HCT116 (cell line): ENCODE data around the gene RPLP1. TPM values are rescaled to one million over a fixed set of nuclear protein-coding genes. Genes with fewer than 3 reads are reported as not detected.

Experiments
- ATAC-seq: fragments of 200-7000 bp; cut with Tn5 transposase; 2 replicates; pipeline ENCODE4 v1.9.1; 2020; ENCODE audit warnings: mild to moderate bottlenecking, moderate library complexity
- BruUV-seq: library from RNA; stranded (reverse); fragments of 400-500 nt; replicated peaks from 2 replicates; lab custom pipeline; 2021; lab: Mats Ljungman, UMichigan
- CTCF ChIA-PET: fragments of 300-600 bp; sonication (Branson Sonifier 250); formaldehyde crosslinking; loops from one replicate; lab custom pipeline; 2021; ENCODE audit warnings: antibody characterized with exemption; lab: Charles Lee
- POLR2A ChIA-PET: fragments of 300-600, 350-600 bp; sonication (Branson Sonifier 250); formaldehyde crosslinking; loops from one replicate; lab custom pipeline; 2021; ENCODE audit warnings: antibody characterized with exemption; lab: Charles Lee
- RAD21 ChIA-PET, 2 experiments: fragments of 300-600 bp; sonication (Branson Sonifier 250); formaldehyde crosslinking; loops; one replicate each; lab custom pipeline; 2023; ENCODE audit warnings: low total read pairs in 2 of 2; ENCODE audit not compliant: uncharacterized antibody in 2 of 2, unreplicated experiment in 2 of 2, low non-redundant PET in 1 of 2; lab: Charles Lee
- DNase-seq: peaks from one replicate; pipeline ENCODE4 v3.0.0-alpha.2; 2010; ENCODE audit warnings: low read depth, low spot score
- H2AFZ ChIP-seq: fragments of 200-600 bp; shearing (Covaris generic), sonication (generic); 2 replicates; pipeline ENCODE4 v1.6.1; 2017; ENCODE audit warnings: low read depth, mixed run types, mixed read lengths, antibody characterized with exemption, low read length; ENCODE audit not compliant: poor library complexity, severe bottlenecking
- H3K27ac ChIP-seq: 2 replicates; pipeline ENCODE4 v1.5.1; 2012; ENCODE audit warnings: low read depth, low read length
- H3K27me3 ChIP-seq: fragments of 200-600 bp; sonication (generic); 2 replicates; pipeline ENCODE4 v1.6.1; 2016; ENCODE audit warnings: mixed run types, low read length, mixed read lengths; ENCODE audit not compliant: insufficient read depth
- H3K36me3 ChIP-seq, 2 experiments: fragments of 200-500 bp in 1 of 2; fragments of 200-600 bp in 1 of 2; sonication (Bioruptor generic) in 1 of 2; sonication (generic) in 1 of 2; 2 replicates each; pipeline versions ENCODE4 v1.5.1 to v1.6.1; 2014 to 2016; ENCODE audit warnings: low read length in 2 of 2, inconsistent platforms in 1 of 2, mixed read lengths in 1 of 2, mixed run types in 1 of 2; ENCODE audit not compliant: insufficient read depth in 2 of 2, control insufficient read depth in 1 of 2
- H3K4me1 ChIP-seq, 2 experiments: fragments of 200-600 bp in 1 of 2; sonication (generic) in 1 of 2; 2 replicates each; pipeline versions ENCODE4 v1.5.1 to v1.6.1; 2012 to 2017; ENCODE audit warnings: low read length in 2 of 2, inconsistent platforms in 1 of 2, mild to moderate bottlenecking in 1 of 2, mixed read lengths in 1 of 2, mixed run types in 1 of 2, moderate library complexity in 1 of 2; ENCODE audit not compliant: insufficient read depth in 2 of 2, control insufficient read depth in 1 of 2
- H3K4me2 ChIP-seq: fragments of 200-600 bp; sonication (generic); 2 replicates; pipeline ENCODE4 v1.6.1; 2017; ENCODE audit warnings: mixed run types, low read length, mixed read lengths
- H3K4me3 ChIP-seq, 2 experiments: fragments of 200-600 bp in 1 of 2; sonication (generic) in 1 of 2; replicated peaks in 1 of 2; 2 replicates each; pipeline ENCODE4 v1.5.1; 2011 to 2016; ENCODE audit warnings: low read length in 2 of 2, control low read depth in 1 of 2, low read depth in 1 of 2, mild to moderate bottlenecking in 1 of 2, mixed read lengths in 1 of 2, mixed run types in 1 of 2
- H3K79me2 ChIP-seq: fragments of 200-600 bp; sonication (generic); 2 replicates; pipeline ENCODE4 v1.6.1; 2017; ENCODE audit warnings: mild to moderate bottlenecking, mixed run types, low read length, moderate library complexity, mixed read lengths; ENCODE audit not compliant: insufficient read depth
- H3K9ac ChIP-seq: fragments of 200-600 bp; sonication (generic); 2 replicates; pipeline ENCODE4 v1.6.1; 2016; ENCODE audit warnings: low read length, mixed read lengths
- H3K9me2 ChIP-seq: fragments of 200-600 bp; sonication (generic), shearing (Covaris generic); 2 replicates; pipeline ENCODE4 v1.6.1; 2017; ENCODE audit warnings: mixed run types, mild to moderate bottlenecking, moderate library complexity; ENCODE audit not compliant: insufficient read depth
- H3K9me3 ChIP-seq, 2 experiments: fragments of 200-500 bp in 1 of 2; fragments of 200-600 bp in 1 of 2; sonication (Bioruptor generic) in 1 of 2; sonication (generic) in 1 of 2; 2 replicates each; pipeline ENCODE4 v1.6.1; 2014 to 2017; ENCODE audit warnings: low read length in 2 of 2, mixed read lengths in 2 of 2, inconsistent platforms in 1 of 2, low read depth in 1 of 2, mild to moderate bottlenecking in 1 of 2, mixed run types in 1 of 2, moderate library complexity in 1 of 2; ENCODE audit not compliant: control insufficient read depth in 1 of 2, insufficient read depth in 1 of 2
- H4K20me1 ChIP-seq: fragments of 200-600 bp; sonication (generic), shearing (Covaris generic); 2 replicates; pipeline ENCODE4 v1.6.1; 2017; ENCODE audit warnings: mixed run types, mild to moderate bottlenecking, moderate library complexity; ENCODE audit not compliant: insufficient read depth
- CEBPB ChIP-seq: IDR thresholded peaks from 2 replicates; pipeline ENCODE4 v1.6.1; 2012; ENCODE audit warnings: low read depth
- EZH2 ChIP-seq: fragments of 200-600 bp; sonication (generic); IDR thresholded peaks from 2 replicates; pipeline ENCODE4 v1.6.1; 2017; ENCODE audit warnings: antibody characterized with exemption, mixed run types
- EZH2phosphoT487 ChIP-seq: fragments of 200-600 bp; IDR thresholded peaks from 2 replicates; pipeline ENCODE4 v1.6.1; 2018; ENCODE audit warnings: antibody characterized with exemption, borderline replicate concordance
- FOSL1 ChIP-seq: IDR thresholded peaks from 2 replicates; pipeline ENCODE4 v1.6.1; 2012; ENCODE audit warnings: low read depth
- POLR2AphosphoS5 ChIP-seq: IDR thresholded peaks from 2 replicates; pipeline ENCODE4 v1.6.1; 2011; ENCODE audit warnings: mild to moderate bottlenecking, low read depth, low read length, moderate library complexity
- SIN3A ChIP-seq: IDR thresholded peaks from 2 replicates; pipeline ENCODE4 v1.6.1; 2012; ENCODE audit warnings: low read depth
- SP1 ChIP-seq: IDR thresholded peaks from 2 replicates; pipeline ENCODE4 v1.6.1; 2012; ENCODE audit warnings: low read depth
- SRF ChIP-seq: IDR thresholded peaks from 2 replicates; pipeline ENCODE4 v1.6.1; 2012; ENCODE audit warnings: low read depth
- TCF7L2 ChIP-seq: IDR thresholded peaks from 2 replicates; pipeline ENCODE4 v1.7.0; 2011; ENCODE audit warnings: borderline replicate concordance, inconsistent platforms; ENCODE audit not compliant: insufficient read depth, insufficient read length; ENCODE audit errors: extremely low read depth
- YY1 ChIP-seq: IDR thresholded peaks from 2 replicates; pipeline ENCODE4 v1.6.1; 2011; ENCODE audit warnings: low read length, low read depth, moderate library complexity, mild to moderate bottlenecking; ENCODE audit not compliant: insufficient replicate concordance; ENCODE audit errors: extremely low read depth
- ZFX ChIP-seq: fragments of 450-650 bp; IDR thresholded peaks from 2 replicates; pipeline ENCODE4 v1.6.1; 2017
- ZNF274 ChIP-seq: fragments of 200-500 bp; sonication (Bioruptor generic); IDR thresholded peaks from 2 replicates; pipeline ENCODE4 v1.6.1; 2014; ENCODE audit warnings: mild to moderate bottlenecking, low read depth, low read length, inconsistent platforms
- intact Hi-C: fragments of 100-400 bp; cut with micrococcal nuclease; formaldehyde crosslinking; loops from 2 replicates; pipeline ENCODE4 v1.10.0; 2022
- total RNA-seq: library from RNA; stranded (reverse); gene quantifications from one replicate; pipeline ENCODE4 v1.2.1, GENCODE V29; 2021; ENCODE audit not compliant: unreplicated experiment
- TF ChIP-seq, protein P1 (sequence below): IDR thresholded peaks from 2 replicates; pipeline ENCODE4 v1.6.1; 2012
- TF ChIP-seq, protein P2 (sequence below), 3 experiments: fragments of 200-600 bp in 1 of 3; sonication (generic) in 1 of 3; IDR thresholded peaks in 2 of 3; conservative IDR thresholded peaks in 1 of 3; 2 replicates each; pipeline ENCODE4 v1.5.1; 2012 to 2017; ENCODE audit warnings: low read depth in 2 of 3, low read length in 2 of 3, antibody characterized with exemption in 1 of 3, borderline replicate concordance in 1 of 3, control low read depth in 1 of 3, mild to moderate bottlenecking in 1 of 3, mixed read lengths in 1 of 3, mixed run types in 1 of 3, moderate library complexity in 1 of 3; ENCODE audit not compliant: insufficient read depth in 1 of 3
- TF ChIP-seq, protein P3 (sequence below): IDR thresholded peaks from 2 replicates; pipeline ENCODE4 v1.6.1; 2012; ENCODE audit warnings: low read depth
- TF ChIP-seq, protein P4 (sequence below): IDR thresholded peaks from 2 replicates; pipeline ENCODE4 v1.6.1; 2011; ENCODE audit warnings: mild to moderate bottlenecking, low read length, moderate library complexity; ENCODE audit not compliant: insufficient replicate concordance; ENCODE audit errors: extremely low read depth

Gene RPLP1
- total RNA-seq, 1 experiment from 2014 or later: 3,138 TPM

DNA sequence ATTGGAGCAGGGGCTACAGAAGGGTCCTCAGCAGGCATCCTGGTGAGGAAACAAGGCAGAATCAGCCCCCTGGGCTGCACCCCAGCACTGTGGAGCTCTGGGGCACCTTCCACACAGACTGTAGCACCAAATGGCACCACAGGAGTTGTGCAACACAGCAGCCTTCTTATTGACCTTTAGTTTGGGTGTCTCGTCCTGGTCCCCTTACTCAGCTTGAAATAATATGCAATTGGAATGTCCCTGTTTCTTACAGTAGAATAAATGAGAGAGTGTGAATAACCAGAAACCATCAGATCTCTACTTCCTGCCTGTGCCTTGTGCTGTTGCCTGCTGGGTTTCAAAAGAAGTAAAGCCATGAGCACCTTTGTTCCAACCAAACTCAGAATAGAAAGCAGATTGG, 44.5 kb downstream of the RPLP1 start:
- no peak for DNase-seq
- no peaks in the 10 kb centered on the region for H3K9me3 ChIP-seq
- no peak for TF ChIP-seq POLR2AphosphoS5
- TF ChIP-seq SP1: no peak
- TF ChIP-seq YY1: no peak
- TF ChIP-seq, protein P1, sequence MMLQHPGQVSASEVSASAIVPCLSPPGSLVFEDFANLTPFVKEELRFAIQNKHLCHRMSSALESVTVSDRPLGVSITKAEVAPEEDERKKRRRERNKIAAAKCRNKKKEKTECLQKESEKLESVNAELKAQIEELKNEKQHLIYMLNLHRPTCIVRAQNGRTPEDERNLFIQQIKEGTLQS: no peak
- no peak for TF ChIP-seq CEBPB
- TF ChIP-seq SIN3A: no peak
- no peak for TF ChIP-seq ZFX
- TF ChIP-seq, protein P2, sequence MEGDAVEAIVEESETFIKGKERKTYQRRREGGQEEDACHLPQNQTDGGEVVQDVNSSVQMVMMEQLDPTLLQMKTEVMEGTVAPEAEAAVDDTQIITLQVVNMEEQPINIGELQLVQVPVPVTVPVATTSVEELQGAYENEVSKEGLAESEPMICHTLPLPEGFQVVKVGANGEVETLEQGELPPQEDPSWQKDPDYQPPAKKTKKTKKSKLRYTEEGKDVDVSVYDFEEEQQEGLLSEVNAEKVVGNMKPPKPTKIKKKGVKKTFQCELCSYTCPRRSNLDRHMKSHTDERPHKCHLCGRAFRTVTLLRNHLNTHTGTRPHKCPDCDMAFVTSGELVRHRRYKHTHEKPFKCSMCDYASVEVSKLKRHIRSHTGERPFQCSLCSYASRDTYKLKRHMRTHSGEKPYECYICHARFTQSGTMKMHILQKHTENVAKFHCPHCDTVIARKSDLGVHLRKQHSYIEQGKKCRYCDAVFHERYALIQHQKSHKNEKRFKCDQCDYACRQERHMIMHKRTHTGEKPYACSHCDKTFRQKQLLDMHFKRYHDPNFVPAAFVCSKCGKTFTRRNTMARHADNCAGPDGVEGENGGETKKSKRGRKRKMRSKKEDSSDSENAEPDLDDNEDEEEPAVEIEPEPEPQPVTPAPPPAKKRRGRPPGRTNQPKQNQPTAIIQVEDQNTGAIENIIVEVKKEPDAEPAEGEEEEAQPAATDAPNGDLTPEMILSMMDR (IDR thresholded peaks at IDR 0.05 in 2 of 3, conservative IDR thresholded peaks at IDR 0.05 in 1 of 3; ENCODE audit: borderline replicate concordance in 1 of 3, insufficient read depth in 1 of 3, low read depth in 2 of 3, low read length in 2 of 3): no peak
- TF ChIP-seq, protein P3, sequence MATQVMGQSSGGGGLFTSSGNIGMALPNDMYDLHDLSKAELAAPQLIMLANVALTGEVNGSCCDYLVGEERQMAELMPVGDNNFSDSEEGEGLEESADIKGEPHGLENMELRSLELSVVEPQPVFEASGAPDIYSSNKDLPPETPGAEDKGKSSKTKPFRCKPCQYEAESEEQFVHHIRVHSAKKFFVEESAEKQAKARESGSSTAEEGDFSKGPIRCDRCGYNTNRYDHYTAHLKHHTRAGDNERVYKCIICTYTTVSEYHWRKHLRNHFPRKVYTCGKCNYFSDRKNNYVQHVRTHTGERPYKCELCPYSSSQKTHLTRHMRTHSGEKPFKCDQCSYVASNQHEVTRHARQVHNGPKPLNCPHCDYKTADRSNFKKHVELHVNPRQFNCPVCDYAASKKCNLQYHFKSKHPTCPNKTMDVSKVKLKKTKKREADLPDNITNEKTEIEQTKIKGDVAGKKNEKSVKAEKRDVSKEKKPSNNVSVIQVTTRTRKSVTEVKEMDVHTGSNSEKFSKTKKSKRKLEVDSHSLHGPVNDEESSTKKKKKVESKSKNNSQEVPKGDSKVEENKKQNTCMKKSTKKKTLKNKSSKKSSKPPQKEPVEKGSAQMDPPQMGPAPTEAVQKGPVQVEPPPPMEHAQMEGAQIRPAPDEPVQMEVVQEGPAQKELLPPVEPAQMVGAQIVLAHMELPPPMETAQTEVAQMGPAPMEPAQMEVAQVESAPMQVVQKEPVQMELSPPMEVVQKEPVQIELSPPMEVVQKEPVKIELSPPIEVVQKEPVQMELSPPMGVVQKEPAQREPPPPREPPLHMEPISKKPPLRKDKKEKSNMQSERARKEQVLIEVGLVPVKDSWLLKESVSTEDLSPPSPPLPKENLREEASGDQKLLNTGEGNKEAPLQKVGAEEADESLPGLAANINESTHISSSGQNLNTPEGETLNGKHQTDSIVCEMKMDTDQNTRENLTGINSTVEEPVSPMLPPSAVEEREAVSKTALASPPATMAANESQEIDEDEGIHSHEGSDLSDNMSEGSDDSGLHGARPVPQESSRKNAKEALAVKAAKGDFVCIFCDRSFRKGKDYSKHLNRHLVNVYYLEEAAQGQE: no peak
- TF ChIP-seq, protein P4, sequence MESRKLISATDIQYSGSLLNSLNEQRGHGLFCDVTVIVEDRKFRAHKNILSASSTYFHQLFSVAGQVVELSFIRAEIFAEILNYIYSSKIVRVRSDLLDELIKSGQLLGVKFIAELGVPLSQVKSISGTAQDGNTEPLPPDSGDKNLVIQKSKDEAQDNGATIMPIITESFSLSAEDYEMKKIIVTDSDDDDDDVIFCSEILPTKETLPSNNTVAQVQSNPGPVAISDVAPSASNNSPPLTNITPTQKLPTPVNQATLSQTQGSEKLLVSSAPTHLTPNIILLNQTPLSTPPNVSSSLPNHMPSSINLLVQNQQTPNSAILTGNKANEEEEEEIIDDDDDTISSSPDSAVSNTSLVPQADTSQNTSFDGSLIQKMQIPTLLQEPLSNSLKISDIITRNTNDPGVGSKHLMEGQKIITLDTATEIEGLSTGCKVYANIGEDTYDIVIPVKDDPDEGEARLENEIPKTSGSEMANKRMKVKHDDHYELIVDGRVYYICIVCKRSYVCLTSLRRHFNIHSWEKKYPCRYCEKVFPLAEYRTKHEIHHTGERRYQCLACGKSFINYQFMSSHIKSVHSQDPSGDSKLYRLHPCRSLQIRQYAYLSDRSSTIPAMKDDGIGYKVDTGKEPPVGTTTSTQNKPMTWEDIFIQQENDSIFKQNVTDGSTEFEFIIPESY: no peak
- no peak for TF ChIP-seq TCF7L2
- TF ChIP-seq EZH2: no peak
- TF ChIP-seq ZNF274: no peak
- TF ChIP-seq FOSL1: no peak
- no peak for TF ChIP-seq EZH2phosphoT487
- TF ChIP-seq SRF: no peak
- TF ChIP-seq, all 23 proteins: peak for 0
- no TSS peak for BruUV-seq
- RAD21 ChIA-PET: no interaction called here
- Histone ChIP-seq H2AFZ (no peak overlapping the region), H3K36me3 (no peaks in the 10 kb centered on the region), H3K9me2 (no peaks in the 10 kb centered on the region), H3K4me3 (no peak overlapping the region), H3K27me3 (no peaks in the 10 kb centered on the region), H3K79me2 (no peaks in the 10 kb centered on the region), H4K20me1 (no peaks in the 10 kb centered on the region), H3K27ac (no peak overlapping the region), H3K4me1 (no peaks in the 10 kb centered on the region), H3K4me2 (no peak overlapping the region), H3K9ac (no peak overlapping the region)
- POLR2A ChIA-PET: no interaction called here
- no peak for ATAC-seq
- intact Hi-C loops: no loop called here
- CTCF ChIA-PET: no interaction called here
